HEK293 (cell line): Measurements from ENCODE around the gene COQ8B.

Source experiments
- KLF16 ChIP-seq: fragments of 450-650 bp; formaldehyde crosslinking; IDR thresholded peaks from 2 replicates; pipeline ENCODE4 v1.5.1; 2017; ENCODE audit warnings: missing biosample characterization, missing genetic modification characterization
- SETDB1 ChIP-seq: IDR thresholded peaks from one replicate; pipeline ENCODE4 v1.6.1; 2017; ENCODE audit warnings: mild to moderate bottlenecking, low read length, moderate library complexity, mixed read lengths; ENCODE audit not compliant: insufficient read length
- ZNF114 ChIP-seq: fragments of 450-650 bp; formaldehyde crosslinking; IDR thresholded peaks from 2 replicates; pipeline ENCODE4 v1.5.0; 2017; ENCODE audit warnings: missing biosample characterization, missing genetic modification characterization
- ZNF184 ChIP-seq: fragments of 450-650 bp; IDR thresholded peaks from 2 replicates; pipeline ENCODE4 v1.5.1; 2018; ENCODE audit warnings: missing biosample characterization, mild to moderate bottlenecking, missing genetic modification characterization
- ZNF302 ChIP-seq: fragments of 450-650 bp; formaldehyde crosslinking; IDR thresholded peaks from 2 replicates; pipeline ENCODE4 v1.5.1; 2016; ENCODE audit warnings: missing biosample characterization, missing genetic modification characterization, low read depth
- ZNF311 ChIP-seq: fragments of 450-650 bp; formaldehyde crosslinking; IDR thresholded peaks from 2 replicates; pipeline ENCODE4 v1.5.1; 2017; ENCODE audit warnings: missing biosample characterization, missing genetic modification characterization, borderline replicate concordance
- ZNF555 ChIP-seq: fragments of 450-650 bp; formaldehyde crosslinking; conservative IDR thresholded peaks from 2 replicates; pipeline ENCODE4 v1.5.1; 2017; ENCODE audit warnings: missing biosample characterization, mild to moderate bottlenecking, missing genetic modification characterization, inconsistent platforms
- ZNF558 ChIP-seq: fragments of 450-650 bp; formaldehyde crosslinking; IDR thresholded peaks from 2 replicates; pipeline ENCODE4 v1.5.1; 2016; ENCODE audit warnings: missing biosample characterization, missing genetic modification characterization
- ZNF623 ChIP-seq: fragments of 450-650 bp; formaldehyde crosslinking; IDR thresholded peaks from 2 replicates; pipeline ENCODE4 v1.5.1; 2016; ENCODE audit warnings: missing biosample characterization, missing genetic modification characterization
- ZNF645 ChIP-seq: fragments of 450-650 bp; formaldehyde crosslinking; IDR thresholded peaks from 2 replicates; pipeline ENCODE4; 2016; ENCODE audit warnings: missing biosample characterization, missing genetic modification characterization
- TF ChIP-seq, protein P1 (sequence below): fragments of 450-650 bp; formaldehyde crosslinking; IDR thresholded peaks from 2 replicates; pipeline ENCODE4 v1.5.1; 2016; ENCODE audit warnings: missing biosample characterization, missing genetic modification characterization
- TF ChIP-seq, protein P2 (sequence below): fragments of 450-650 bp; formaldehyde crosslinking; IDR thresholded peaks from 2 replicates; pipeline ENCODE4 v1.5.1; 2016; ENCODE audit warnings: missing biosample characterization, missing genetic modification characterization
- TF ChIP-seq, protein P3 (sequence below): fragments of 450-650 bp; formaldehyde crosslinking; IDR thresholded peaks from 2 replicates; pipeline ENCODE4 v1.5.1; 2016; ENCODE audit warnings: missing biosample characterization, missing genetic modification characterization, borderline replicate concordance
- TF ChIP-seq, protein P4 (sequence below): fragments of 450-650 bp; formaldehyde crosslinking; IDR thresholded peaks from 2 replicates; pipeline ENCODE4 v1.5.1; 2016; ENCODE audit warnings: missing biosample characterization, missing genetic modification characterization

COQ8B gene

DNA sequence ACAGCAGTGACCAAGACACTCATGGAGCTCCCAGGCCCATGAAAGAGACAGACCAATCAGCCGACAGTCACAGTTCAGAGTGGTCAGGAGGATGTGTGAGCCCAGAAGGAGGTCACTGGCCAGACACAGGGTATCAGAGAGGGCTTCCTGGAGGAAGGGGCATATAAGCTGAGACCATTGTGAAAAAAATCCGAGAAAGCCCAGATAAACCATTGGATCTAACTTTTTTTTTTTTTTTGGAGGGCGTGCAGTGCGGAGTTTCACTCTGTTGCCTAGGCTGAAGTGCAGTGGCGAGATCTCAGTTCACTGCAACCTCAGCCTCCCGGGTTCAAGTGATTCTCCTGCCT lies 4.4 kb upstream of the COQ8B start (continued):
- TF ChIP-seq, protein P1, sequence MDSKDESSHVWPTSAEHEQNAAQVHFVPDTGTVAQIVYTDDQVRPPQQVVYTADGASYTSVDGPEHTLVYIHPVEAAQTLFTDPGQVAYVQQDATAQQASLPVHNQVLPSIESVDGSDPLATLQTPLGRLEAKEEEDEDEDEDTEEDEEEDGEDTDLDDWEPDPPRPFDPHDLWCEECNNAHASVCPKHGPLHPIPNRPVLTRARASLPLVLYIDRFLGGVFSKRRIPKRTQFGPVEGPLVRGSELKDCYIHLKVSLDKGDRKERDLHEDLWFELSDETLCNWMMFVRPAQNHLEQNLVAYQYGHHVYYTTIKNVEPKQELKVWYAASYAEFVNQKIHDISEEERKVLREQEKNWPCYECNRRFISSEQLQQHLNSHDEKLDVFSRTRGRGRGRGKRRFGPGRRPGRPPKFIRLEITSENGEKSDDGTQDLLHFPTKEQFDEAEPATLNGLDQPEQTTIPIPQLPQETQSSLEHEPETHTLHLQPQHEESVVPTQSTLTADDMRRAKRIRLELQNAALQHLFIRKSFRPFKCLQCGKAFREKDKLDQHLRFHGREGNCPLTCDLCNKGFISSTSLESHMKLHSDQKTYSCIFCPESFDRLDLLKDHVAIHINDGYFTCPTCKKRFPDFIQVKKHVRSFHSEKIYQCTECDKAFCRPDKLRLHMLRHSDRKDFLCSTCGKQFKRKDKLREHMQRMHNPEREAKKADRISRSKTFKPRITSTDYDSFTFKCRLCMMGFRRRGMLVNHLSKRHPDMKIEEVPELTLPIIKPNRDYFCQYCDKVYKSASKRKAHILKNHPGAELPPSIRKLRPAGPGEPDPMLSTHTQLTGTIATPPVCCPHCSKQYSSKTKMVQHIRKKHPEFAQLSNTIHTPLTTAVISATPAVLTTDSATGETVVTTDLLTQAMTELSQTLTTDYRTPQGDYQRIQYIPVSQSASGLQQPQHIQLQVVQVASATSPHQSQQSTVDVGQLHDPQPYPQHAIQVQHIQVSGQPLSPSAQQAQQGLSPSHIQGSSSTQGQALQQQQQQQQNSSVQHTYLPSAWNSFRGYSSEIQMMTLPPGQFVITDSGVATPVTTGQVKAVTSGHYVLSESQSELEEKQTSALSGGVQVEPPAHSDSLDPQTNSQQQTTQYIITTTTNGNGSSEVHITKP (tag by site-specific recombination), result no peak
- TF ChIP-seq SETDB1 (no peak), ZNF114 (tag by site-specific recombination) (no peak), ZNF184 (tag by site-specific recombination) (no peak), ZNF623 (tag by site-specific recombination) (no peak), ZNF645 (tag by site-specific recombination) (no peak), KLF16 (tag by site-specific recombination) (no peak), ZNF302 (tag by site-specific recombination) (no peak), ZNF558 (no peak), ZNF555 (tag by site-specific recombination) (no peak), ZNF311 (tag by site-specific recombination) (no peak)
- TF ChIP-seq, protein P2, sequence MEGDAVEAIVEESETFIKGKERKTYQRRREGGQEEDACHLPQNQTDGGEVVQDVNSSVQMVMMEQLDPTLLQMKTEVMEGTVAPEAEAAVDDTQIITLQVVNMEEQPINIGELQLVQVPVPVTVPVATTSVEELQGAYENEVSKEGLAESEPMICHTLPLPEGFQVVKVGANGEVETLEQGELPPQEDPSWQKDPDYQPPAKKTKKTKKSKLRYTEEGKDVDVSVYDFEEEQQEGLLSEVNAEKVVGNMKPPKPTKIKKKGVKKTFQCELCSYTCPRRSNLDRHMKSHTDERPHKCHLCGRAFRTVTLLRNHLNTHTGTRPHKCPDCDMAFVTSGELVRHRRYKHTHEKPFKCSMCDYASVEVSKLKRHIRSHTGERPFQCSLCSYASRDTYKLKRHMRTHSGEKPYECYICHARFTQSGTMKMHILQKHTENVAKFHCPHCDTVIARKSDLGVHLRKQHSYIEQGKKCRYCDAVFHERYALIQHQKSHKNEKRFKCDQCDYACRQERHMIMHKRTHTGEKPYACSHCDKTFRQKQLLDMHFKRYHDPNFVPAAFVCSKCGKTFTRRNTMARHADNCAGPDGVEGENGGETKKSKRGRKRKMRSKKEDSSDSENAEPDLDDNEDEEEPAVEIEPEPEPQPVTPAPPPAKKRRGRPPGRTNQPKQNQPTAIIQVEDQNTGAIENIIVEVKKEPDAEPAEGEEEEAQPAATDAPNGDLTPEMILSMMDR (tag by site-specific recombination), result no peak
- TF ChIP-seq, protein P3, sequence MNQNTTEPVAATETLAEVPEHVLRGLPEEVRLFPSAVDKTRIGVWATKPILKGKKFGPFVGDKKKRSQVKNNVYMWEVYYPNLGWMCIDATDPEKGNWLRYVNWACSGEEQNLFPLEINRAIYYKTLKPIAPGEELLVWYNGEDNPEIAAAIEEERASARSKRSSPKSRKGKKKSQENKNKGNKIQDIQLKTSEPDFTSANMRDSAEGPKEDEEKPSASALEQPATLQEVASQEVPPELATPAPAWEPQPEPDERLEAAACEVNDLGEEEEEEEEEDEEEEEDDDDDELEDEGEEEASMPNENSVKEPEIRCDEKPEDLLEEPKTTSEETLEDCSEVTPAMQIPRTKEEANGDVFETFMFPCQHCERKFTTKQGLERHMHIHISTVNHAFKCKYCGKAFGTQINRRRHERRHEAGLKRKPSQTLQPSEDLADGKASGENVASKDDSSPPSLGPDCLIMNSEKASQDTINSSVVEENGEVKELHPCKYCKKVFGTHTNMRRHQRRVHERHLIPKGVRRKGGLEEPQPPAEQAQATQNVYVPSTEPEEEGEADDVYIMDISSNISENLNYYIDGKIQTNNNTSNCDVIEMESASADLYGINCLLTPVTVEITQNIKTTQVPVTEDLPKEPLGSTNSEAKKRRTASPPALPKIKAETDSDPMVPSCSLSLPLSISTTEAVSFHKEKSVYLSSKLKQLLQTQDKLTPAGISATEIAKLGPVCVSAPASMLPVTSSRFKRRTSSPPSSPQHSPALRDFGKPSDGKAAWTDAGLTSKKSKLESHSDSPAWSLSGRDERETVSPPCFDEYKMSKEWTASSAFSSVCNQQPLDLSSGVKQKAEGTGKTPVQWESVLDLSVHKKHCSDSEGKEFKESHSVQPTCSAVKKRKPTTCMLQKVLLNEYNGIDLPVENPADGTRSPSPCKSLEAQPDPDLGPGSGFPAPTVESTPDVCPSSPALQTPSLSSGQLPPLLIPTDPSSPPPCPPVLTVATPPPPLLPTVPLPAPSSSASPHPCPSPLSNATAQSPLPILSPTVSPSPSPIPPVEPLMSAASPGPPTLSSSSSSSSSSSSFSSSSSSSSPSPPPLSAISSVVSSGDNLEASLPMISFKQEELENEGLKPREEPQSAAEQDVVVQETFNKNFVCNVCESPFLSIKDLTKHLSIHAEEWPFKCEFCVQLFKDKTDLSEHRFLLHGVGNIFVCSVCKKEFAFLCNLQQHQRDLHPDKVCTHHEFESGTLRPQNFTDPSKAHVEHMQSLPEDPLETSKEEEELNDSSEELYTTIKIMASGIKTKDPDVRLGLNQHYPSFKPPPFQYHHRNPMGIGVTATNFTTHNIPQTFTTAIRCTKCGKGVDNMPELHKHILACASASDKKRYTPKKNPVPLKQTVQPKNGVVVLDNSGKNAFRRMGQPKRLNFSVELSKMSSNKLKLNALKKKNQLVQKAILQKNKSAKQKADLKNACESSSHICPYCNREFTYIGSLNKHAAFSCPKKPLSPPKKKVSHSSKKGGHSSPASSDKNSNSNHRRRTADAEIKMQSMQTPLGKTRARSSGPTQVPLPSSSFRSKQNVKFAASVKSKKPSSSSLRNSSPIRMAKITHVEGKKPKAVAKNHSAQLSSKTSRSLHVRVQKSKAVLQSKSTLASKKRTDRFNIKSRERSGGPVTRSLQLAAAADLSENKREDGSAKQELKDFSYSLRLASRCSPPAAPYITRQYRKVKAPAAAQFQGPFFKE (tag by site-specific recombination), result no peak
- TF ChIP-seq, protein P4, sequence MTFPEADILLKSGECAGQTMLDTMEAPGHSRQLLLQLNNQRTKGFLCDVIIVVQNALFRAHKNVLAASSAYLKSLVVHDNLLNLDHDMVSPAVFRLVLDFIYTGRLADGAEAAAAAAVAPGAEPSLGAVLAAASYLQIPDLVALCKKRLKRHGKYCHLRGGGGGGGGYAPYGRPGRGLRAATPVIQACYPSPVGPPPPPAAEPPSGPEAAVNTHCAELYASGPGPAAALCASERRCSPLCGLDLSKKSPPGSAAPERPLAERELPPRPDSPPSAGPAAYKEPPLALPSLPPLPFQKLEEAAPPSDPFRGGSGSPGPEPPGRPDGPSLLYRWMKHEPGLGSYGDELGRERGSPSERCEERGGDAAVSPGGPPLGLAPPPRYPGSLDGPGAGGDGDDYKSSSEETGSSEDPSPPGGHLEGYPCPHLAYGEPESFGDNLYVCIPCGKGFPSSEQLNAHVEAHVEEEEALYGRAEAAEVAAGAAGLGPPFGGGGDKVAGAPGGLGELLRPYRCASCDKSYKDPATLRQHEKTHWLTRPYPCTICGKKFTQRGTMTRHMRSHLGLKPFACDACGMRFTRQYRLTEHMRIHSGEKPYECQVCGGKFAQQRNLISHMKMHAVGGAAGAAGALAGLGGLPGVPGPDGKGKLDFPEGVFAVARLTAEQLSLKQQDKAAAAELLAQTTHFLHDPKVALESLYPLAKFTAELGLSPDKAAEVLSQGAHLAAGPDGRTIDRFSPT (tag by site-specific recombination), result no peak
